ENCODE data around the gene PIK3IP1.

The PIK3IP1 gene

GRCh38 chr22:31282748-31283468 is 9.4 kb downstream of the PIK3IP1 start:
- Histone ChIP-seq H3K27ac (ENCODE audit: low read depth, low read length) (no peak overlapping the region), H3K4me2 (ENCODE audit: low read length) (no peak overlapping the region), H3K9me2 (replicated peaks; ENCODE audit: control insufficient read depth, low read length) (no peaks in the 10 kb centered on the region), H4K20me1 (ENCODE audit: control insufficient read depth, insufficient read depth, low read depth, low read length) (no peaks in the 10 kb centered on the region), H3F3A (ENCODE audit: control insufficient read depth, insufficient read depth) (peaks cover 14% of the 10 kb centered on the region), H3K27me3 (ENCODE audit: control insufficient read depth, low read length) (no peaks in the 10 kb centered on the region), H3K4me1 (ENCODE audit: control insufficient read depth, low read length) (peaks cover 36% of the 10 kb centered on the region), H3K36me3 (ENCODE audit: control insufficient read depth, low read length) (peaks cover 94% of the 10 kb centered on the region), H3K4me3 (ENCODE audit: low read length) (no peak overlapping the region), H3K9me3 (ENCODE audit: control insufficient read depth, insufficient read depth, low read length) (no peaks in the 10 kb centered on the region), H3K79me2 (ENCODE audit: control insufficient read depth, low read length) (peaks cover 11% of the 10 kb centered on the region)
- TF ChIP-seq EZH2phosphoT487 (IDR thresholded peaks at IDR 0.05; ENCODE audit: borderline replicate concordance, low read length) (no peak), CTCF (IDR thresholded peaks at IDR 0.05; ENCODE audit: low read depth, low read length, poor library complexity, severe bottlenecking) (no peak)

DNA sequence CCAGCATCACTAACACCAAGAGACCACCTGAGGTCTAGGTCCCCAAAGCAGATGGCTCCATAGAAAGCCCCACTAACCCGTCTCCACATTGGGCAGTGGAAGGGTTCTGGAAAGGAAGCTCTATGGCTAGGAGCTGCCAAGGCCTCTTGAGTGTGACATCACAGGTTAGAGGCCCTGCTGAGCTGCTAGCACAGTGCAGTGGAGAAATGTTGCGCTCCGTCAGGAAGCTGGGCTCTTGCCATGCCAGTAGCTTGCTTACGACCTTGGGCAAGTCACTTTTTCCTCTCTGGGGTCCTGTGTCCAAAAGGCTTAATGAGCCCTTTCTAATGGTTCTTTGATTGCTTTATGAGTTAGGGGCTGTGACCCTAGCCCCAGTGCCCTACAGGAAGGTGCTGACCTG is 10.6 kb downstream of the PIK3IP1 start:
- H3K9me3 ChIP-seq (ENCODE audit: control insufficient read depth, insufficient read depth, low read length): no peaks in the 10 kb centered on the region
- peaks cover 7% of the 10 kb centered on the region for H3K79me2 ChIP-seq (ENCODE audit: control insufficient read depth, low read length)
- no peaks in the 10 kb centered on the region for H3K27me3 ChIP-seq (ENCODE audit: control insufficient read depth, low read length)
- H3K4me2 ChIP-seq (ENCODE audit: low read length): no peak overlapping the region
- H3F3A ChIP-seq (ENCODE audit: control insufficient read depth, insufficient read depth): peaks cover 11% of the 10 kb centered on the region
- no peak overlapping the region for H3K4me3 ChIP-seq (ENCODE audit: low read length)
- peaks cover 90% of the 10 kb centered on the region for H3K36me3 ChIP-seq (ENCODE audit: control insufficient read depth, low read length)
- TF ChIP-seq CTCF (IDR thresholded peaks at IDR 0.05; ENCODE audit: low read depth, low read length, poor library complexity, severe bottlenecking) (no peak), EZH2phosphoT487 (IDR thresholded peaks at IDR 0.05; ENCODE audit: borderline replicate concordance, low read length) (no peak)
- no peaks in the 10 kb centered on the region for H4K20me1 ChIP-seq (ENCODE audit: control insufficient read depth, insufficient read depth, low read depth, low read length)
- no peak overlapping the region for H3K27ac ChIP-seq (ENCODE audit: low read depth, low read length)
- H3K9me2 ChIP-seq (replicated peaks; ENCODE audit: control insufficient read depth, low read length): no peaks in the 10 kb centered on the region
- H3K4me1 ChIP-seq (ENCODE audit: control insufficient read depth, low read length): peaks cover 25% of the 10 kb centered on the region

DNA sequence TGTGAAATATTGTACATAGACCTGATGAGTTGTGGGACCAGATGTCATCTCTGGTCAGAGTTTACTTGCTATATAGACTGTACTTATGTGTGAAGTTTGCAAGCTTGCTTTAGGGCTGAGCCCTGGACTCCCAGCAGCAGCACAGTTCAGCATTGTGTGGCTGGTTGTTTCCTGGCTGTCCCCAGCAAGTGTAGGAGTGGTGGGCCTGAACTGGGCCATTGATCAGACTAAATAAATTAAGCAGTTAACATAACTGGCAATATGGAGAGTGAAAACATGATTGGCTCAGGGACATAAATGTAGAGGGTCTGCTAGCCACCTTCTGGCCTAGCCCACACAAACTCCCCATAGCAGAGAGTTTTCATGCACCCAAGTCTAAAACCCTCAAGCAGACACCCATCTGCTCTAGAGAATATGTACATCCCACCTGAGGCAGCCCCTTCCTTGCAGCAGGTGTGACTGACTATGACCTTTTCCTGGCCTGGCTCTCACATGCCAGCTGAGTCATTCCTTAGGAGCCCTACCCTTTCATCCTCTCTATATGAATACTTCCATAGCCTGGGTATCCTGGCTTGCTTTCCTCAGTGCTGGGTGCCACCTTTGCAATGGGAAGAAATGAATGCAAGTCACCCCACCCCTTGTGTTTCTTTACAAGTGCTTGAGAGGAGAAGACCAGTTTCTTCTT is 12.3 kb downstream of the PIK3IP1 start:
- TF ChIP-seq CTCF (IDR thresholded peaks at IDR 0.05; ENCODE audit: low read depth, low read length, poor library complexity, severe bottlenecking): no peak
- TF ChIP-seq EZH2phosphoT487 (IDR thresholded peaks at IDR 0.05; ENCODE audit: borderline replicate concordance, low read length): no peak
- no peak overlapping the region for H3K4me3 ChIP-seq (ENCODE audit: low read length)

More for the DNA sequence above, 12.3 kb downstream of the PIK3IP1 start:
- Histone ChIP-seq H3K9me2 (replicated peaks; ENCODE audit: control insufficient read depth, low read length) (no peaks in the 10 kb centered on the region), H3F3A (ENCODE audit: control insufficient read depth, insufficient read depth) (0 out of 2 replicates have a peak, but pooled peaks cover 3% of the 10 kb centered on the region), H3K4me2 (ENCODE audit: low read length) (no peak overlapping the region), H4K20me1 (ENCODE audit: control insufficient read depth, insufficient read depth, low read depth, low read length) (no peaks in the 10 kb centered on the region), H3K9me3 (ENCODE audit: control insufficient read depth, insufficient read depth, low read length) (no peaks in the 10 kb centered on the region), H3K27me3 (ENCODE audit: control insufficient read depth, low read length) (no peaks in the 10 kb centered on the region), H3K27ac (ENCODE audit: low read depth, low read length) (no peak overlapping the region), H3K4me1 (ENCODE audit: control insufficient read depth, low read length) (peaks cover 7% of the 10 kb centered on the region), H3K36me3 (ENCODE audit: control insufficient read depth, low read length) (peaks cover 82% of the 10 kb centered on the region), H3K79me2 (ENCODE audit: control insufficient read depth, low read length) (peaks cover 2% of the 10 kb centered on the region; the same call in 1 of the 2 replicates)
